Measurements from ENCODE around the gene NECAB3. TPM values are rescaled to one million over a fixed set of nuclear protein-coding genes. Genes with fewer than 3 reads are reported as not detected.

The NECAB3 gene
- total and polyA plus RNA-seq, 2 of the 13 experiments (the other 11 are each of a cell fraction or from before 2014, with no cell fraction given) = 61.5 to 65.5 TPM

DNA sequence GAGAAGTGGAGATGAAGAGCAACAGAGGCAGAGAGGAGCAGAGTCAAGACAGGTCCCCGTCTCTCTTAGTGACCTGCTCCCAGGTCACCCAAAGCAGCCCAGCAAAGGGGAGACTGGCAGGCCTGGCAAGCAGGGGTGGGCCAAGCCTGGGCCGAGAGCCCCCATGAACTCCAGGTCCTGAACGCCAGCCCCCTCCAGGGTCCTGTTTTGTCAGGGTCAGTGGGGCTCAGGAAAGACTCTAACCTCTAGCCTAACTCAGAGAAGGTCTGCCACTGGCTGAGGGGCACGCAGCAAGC lies 1.2 kb downstream of the NECAB3 start:
- H3K9ac ChIP-seq (ENCODE audit: insufficient read depth, low read depth, low read length) = peak overlapping the region; percentile 94
- TF ChIP-seq GPN1 (CRISPR knock-in tag; IDR thresholded peaks at IDR 0.05; ENCODE audit: borderline replicate concordance) (0 out of 2 replicates have a peak, but pooled peaks have one; percentile 25), ZNF720 (CRISPR knock-in tag; IDR thresholded peaks at IDR 0.05) (no peak), KAT8 (CRISPR knock-in tag; IDR thresholded peaks at IDR 0.05) (peak; percentile 7), ZNF253 (CRISPR knock-in tag; IDR thresholded peaks at IDR 0.05; ENCODE audit: borderline replicate concordance) (0 out of 2 replicates have a peak, but pooled peaks have one; percentile 25), TAF1 (CRISPR knock-in tag; IDR thresholded peaks at IDR 0.05) (no peak), GLI4 (CRISPR knock-in tag; IDR thresholded peaks at IDR 0.05; ENCODE audit: borderline replicate concordance) (peak; percentile 41; the same call in 1 of the 2 replicates), IKZF4 (CRISPR knock-in tag; IDR thresholded peaks at IDR 0.05; ENCODE audit: borderline replicate concordance, low read depth, not compliant biosample characterization) (peak; percentile 26), ZNF768 (CRISPR knock-in tag; IDR thresholded peaks at IDR 0.05) (peak; percentile 80)
- TF ChIP-seq, protein P1, sequence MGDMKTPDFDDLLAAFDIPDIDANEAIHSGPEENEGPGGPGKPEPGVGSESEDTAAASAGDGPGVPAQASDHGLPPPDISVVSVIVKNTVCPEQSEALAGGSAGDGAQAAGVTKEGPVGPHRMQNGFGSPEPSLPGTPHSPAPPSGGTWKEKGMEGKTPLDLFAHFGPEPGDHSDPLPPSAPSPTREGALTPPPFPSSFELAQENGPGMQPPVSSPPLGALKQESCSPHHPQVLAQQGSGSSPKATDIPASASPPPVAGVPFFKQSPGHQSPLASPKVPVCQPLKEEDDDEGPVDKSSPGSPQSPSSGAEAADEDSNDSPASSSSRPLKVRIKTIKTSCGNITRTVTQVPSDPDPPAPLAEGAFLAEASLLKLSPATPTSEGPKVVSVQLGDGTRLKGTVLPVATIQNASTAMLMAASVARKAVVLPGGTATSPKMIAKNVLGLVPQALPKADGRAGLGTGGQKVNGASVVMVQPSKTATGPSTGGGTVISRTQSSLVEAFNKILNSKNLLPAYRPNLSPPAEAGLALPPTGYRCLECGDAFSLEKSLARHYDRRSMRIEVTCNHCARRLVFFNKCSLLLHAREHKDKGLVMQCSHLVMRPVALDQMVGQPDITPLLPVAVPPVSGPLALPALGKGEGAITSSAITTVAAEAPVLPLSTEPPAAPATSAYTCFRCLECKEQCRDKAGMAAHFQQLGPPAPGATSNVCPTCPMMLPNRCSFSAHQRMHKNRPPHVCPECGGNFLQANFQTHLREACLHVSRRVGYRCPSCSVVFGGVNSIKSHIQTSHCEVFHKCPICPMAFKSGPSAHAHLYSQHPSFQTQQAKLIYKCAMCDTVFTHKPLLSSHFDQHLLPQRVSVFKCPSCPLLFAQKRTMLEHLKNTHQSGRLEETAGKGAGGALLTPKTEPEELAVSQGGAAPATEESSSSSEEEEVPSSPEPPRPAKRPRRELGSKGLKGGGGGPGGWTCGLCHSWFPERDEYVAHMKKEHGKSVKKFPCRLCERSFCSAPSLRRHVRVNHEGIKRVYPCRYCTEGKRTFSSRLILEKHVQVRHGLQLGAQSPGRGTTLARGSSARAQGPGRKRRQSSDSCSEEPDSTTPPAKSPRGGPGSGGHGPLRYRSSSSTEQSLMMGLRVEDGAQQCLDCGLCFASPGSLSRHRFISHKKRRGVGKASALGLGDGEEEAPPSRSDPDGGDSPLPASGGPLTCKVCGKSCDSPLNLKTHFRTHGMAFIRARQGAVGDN (CRISPR knock-in tag; IDR thresholded peaks at IDR 0.05) = peak; percentile 39; the same call in 1 of the 2 replicates
- TF ChIP-seq, protein P2, sequence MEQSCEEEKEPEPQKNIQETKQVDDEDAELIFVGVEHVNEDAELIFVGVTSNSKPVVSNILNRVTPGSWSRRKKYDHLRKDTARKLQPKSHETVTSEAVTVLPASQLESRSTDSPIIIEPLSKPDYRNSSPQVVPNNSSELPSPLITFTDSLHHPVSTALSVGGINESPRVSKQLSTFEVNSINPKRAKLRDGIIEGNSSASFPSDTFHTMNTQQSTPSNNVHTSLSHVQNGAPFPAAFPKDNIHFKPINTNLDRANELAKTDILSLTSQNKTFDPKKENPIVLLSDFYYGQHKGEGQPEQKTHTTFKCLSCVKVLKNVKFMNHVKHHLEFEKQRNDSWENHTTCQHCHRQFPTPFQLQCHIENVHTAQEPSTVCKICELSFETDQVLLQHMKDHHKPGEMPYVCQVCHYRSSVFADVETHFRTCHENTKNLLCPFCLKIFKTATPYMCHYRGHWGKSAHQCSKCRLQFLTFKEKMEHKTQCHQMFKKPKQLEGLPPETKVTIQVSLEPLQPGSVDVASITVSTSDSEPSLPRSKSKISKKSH (CRISPR knock-in tag; IDR thresholded peaks at IDR 0.05; ENCODE audit: borderline replicate concordance) = no peak
- TF ChIP-seq, protein P3, sequence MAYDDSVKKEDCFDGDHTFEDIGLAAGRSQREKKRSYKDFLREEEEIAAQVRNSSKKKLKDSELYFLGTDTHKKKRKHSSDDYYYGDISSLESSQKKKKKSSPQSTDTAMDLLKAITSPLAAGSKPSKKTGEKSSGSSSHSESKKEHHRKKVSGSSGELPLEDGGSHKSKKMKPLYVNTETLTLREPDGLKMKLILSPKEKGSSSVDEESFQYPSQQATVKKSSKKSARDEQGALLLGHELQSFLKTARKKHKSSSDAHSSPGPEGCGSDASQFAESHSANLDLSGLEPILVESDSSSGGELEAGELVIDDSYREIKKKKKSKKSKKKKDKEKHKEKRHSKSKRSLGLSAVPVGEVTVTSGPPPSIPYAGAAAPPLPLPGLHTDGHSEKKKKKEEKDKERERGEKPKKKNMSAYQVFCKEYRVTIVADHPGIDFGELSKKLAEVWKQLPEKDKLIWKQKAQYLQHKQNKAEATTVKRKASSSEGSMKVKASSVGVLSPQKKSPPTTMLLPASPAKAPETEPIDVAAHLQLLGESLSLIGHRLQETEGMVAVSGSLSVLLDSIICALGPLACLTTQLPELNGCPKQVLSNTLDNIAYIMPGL (CRISPR knock-in tag; IDR thresholded peaks at IDR 0.05; ENCODE audit: borderline replicate concordance in 1 of 2, low read depth in 1 of 2) = 0 out of 4 replicates have a peak, but pooled peaks of 1 of the 2 experiments have one; percentile 9
- TF ChIP-seq, protein P4, sequence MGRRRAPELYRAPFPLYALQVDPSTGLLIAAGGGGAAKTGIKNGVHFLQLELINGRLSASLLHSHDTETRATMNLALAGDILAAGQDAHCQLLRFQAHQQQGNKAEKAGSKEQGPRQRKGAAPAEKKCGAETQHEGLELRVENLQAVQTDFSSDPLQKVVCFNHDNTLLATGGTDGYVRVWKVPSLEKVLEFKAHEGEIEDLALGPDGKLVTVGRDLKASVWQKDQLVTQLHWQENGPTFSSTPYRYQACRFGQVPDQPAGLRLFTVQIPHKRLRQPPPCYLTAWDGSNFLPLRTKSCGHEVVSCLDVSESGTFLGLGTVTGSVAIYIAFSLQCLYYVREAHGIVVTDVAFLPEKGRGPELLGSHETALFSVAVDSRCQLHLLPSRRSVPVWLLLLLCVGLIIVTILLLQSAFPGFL (CRISPR knock-in tag; IDR thresholded peaks at IDR 0.05) = 0 out of 2 replicates have a peak, but pooled peaks have one; percentile 38
- TF ChIP-seq, protein P5, sequence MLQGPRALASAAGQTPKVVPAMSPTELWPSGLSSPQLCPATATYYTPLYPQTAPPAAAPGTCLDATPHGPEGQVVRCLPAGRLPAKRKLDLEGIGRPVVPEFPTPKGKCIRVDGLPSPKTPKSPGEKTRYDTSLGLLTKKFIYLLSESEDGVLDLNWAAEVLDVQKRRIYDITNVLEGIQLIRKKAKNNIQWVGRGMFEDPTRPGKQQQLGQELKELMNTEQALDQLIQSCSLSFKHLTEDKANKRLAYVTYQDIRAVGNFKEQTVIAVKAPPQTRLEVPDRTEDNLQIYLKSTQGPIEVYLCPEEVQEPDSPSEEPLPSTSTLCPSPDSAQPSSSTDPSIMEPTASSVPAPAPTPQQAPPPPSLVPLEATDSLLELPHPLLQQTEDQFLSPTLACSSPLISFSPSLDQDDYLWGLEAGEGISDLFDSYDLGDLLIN (CRISPR knock-in tag; IDR thresholded peaks at IDR 0.05; ENCODE audit: borderline replicate concordance) = no peak

More for the DNA sequence above, 1.2 kb downstream of the NECAB3 start:
- in situ Hi-C loops (cut with HindIII; ENCODE audit: extremely low pct_ligation_motif_present, low pct_unique_long_range_greater_than_20kb) = no loop called here
- Histone ChIP-seq H3K27me3 (ENCODE audit: control insufficient read depth in 1 of 2, insufficient read depth in 2 of 2, low read length in 2 of 2) (peaks cover 0 to 3% of the 10 kb centered on the region in 2 experiments; a peak in 1 of 5 replicates), H3K27ac (ENCODE audit: extremely low read length, insufficient read depth, low read length) (peak overlapping the region; percentile 81), H4K20me1 (ENCODE audit: insufficient read depth, low read length) (0 out of 2 replicates have a peak, but pooled peaks cover 3% of the 10 kb centered on the region), H3K4me3 (replicated peaks in 1 of 3; ENCODE audit: insufficient read depth in 1 of 3, low read depth in 2 of 3, low read length in 3 of 3) (peak overlapping the region; percentile 81 to 96 (median 96)), H3K79me2 (ENCODE audit: insufficient read depth, low read length) (peaks cover 24% of the 10 kb centered on the region), H3K4me2 (ENCODE audit: low read depth, low read length) (peak overlapping the region; percentile 83), H2AFZ (ENCODE audit: low read length) (no peak overlapping the region), H3K4me1 (ENCODE audit: insufficient read depth, low read length) (peaks cover 51% of the 10 kb centered on the region), H3K36me3 (replicated peaks in 1 of 2; ENCODE audit: control insufficient read depth in 1 of 2, insufficient read depth in 2 of 2, low read length in 2 of 2) (peaks cover 17 to 50% of the 10 kb centered on the region in 2 experiments), H3K9me3 (ENCODE audit: low read length) (no peaks in the 10 kb centered on the region)
- ChIA-PET POLR2A (interaction anchor here (1.2 to 2.4 kb wide), 4 partner anchors 9 to 183 kb away, joined by 3 to 16 read pairs (median 4); partner anchors contain the start of gene CBFA2T2), CTCF (ENCODE audit: low intra/inter-chr PET ratio, low total read pairs) (interaction anchor here (0.6 kb wide), 1 partner anchor 61 kb away, joined by 3 read pairs; no protein-coding TSS in a partner anchor)
- intact Hi-C loops (cut with micrococcal nuclease; ENCODE audit: unreplicated experiment) = loop anchor here (5.0 kb wide), 2 partner anchors 59 to 324 kb away; partner anchors contain the start of gene ZNF341
- DNase-seq (ENCODE audit: low spot score) (no peak), FAIRE-seq (no peak), ATAC-seq (peak; percentile 1)
- no TSS peak for BruUV-seq (replicated peaks)
- WGBS (ENCODE audit: low lambda C conversion rate) = 7% methylated on average over 3 of the region's 4 CpGs
